Smooth muscle cell (in vitro differentiated cells): Measurements from ENCODE around the gene RFC3. TPM values are rescaled to one million over a fixed set of nuclear protein-coding genes. Genes with fewer than 3 reads are reported as not detected.
A peak's percentile ranks its signal among the peaks of the same experiment; 100 is the strongest.

Source experiments
- DNase-seq: peaks from one replicate; lab custom pipeline; 2025; ENCODE audit not compliant: unreplicated experiment; lab: John Stamatoyannopoulos, UW
- H2AFZ ChIP-seq: fragments of 200-600 bp; sonication (generic); 2 replicates; pipeline ENCODE4 v1.6.0; 2016; ENCODE audit warnings: antibody characterized with exemption, low read depth, mild to moderate bottlenecking
- H3F3A ChIP-seq: fragments of 200-600 bp; sonication (generic); 2 replicates; pipeline ENCODE4 v1.6.0; 2017; ENCODE audit warnings: antibody characterized with exemption, low read depth
- H3K27ac ChIP-seq: fragments of 200-600 bp; sonication (generic); 2 replicates; pipeline ENCODE4 v1.5.1; 2016; ENCODE audit warnings: low read depth, mild to moderate bottlenecking
- H3K27me3 ChIP-seq: fragments of 200-600 bp; sonication (generic); 2 replicates; pipeline ENCODE4 v1.6.1; 2016; ENCODE audit warnings: low read depth, mild to moderate bottlenecking
- H3K36me3 ChIP-seq: fragments of 200-600 bp; sonication (generic); 2 replicates; pipeline ENCODE4 v1.5.1; 2016; ENCODE audit warnings: low read depth
- H3K4me1 ChIP-seq: fragments of 200-600 bp; sonication (generic); 2 replicates; pipeline ENCODE4 v1.5.1; 2016; ENCODE audit warnings: low read depth
- H3K4me2 ChIP-seq: fragments of 200-600 bp; sonication (generic); 2 replicates; pipeline ENCODE4 v1.6.0; 2016; ENCODE audit warnings: mild to moderate bottlenecking
- H3K4me3 ChIP-seq: fragments of 200-600 bp; sonication (generic); 2 replicates; pipeline ENCODE4 v1.5.1; 2016; ENCODE audit warnings: mild to moderate bottlenecking
- H3K79me2 ChIP-seq: fragments of 200-600 bp; sonication (generic); 2 replicates; pipeline ENCODE4 v1.6.0; 2016; ENCODE audit warnings: low read depth, mild to moderate bottlenecking
- H3K9ac ChIP-seq: fragments of 200-600 bp; sonication (generic); 2 replicates; pipeline ENCODE4 v1.6.0; 2016; ENCODE audit warnings: low read depth
- H3K9me3 ChIP-seq: fragments of 200-600 bp; sonication (generic); replicated peaks from 2 replicates; pipeline ENCODE4 v1.5.1; 2016; ENCODE audit warnings: low read depth
- H4K20me1 ChIP-seq: fragments of 200-600 bp; sonication (generic); 2 replicates; pipeline ENCODE4 v1.6.0; 2016; ENCODE audit warnings: low read depth
- WGBS: methylation state at CpG from one replicate; pipeline ENCODE4 v1.1.7; 2016; ENCODE audit warnings: low lambda C conversion rate; 5-methylcytosine and 5-hydroxymethylcytosine counted together
- polyA plus RNA-seq: library from polyadenylated mRNA; unstranded; fragments of >200 nt; fragmentation: Nextera tagmentation; extraction: Ambion mirVana; gene quantifications from 2 replicates; pipeline ENCODE4 v1.2.1, GENCODE V29; 2016
- total RNA-seq: library from RNA; depleted of rRNA; stranded (reverse); fragments of >200 nt; gene quantifications from 2 replicates; pipeline ENCODE4 v1.2.3, GENCODE V29; 2014
- TF ChIP-seq, protein P1 (sequence below): fragments of 200-600 bp; sonication (generic); IDR thresholded peaks from 2 replicates; pipeline ENCODE4 v1.5.1; 2017; ENCODE audit warnings: borderline replicate concordance, mild to moderate bottlenecking, antibody characterized with exemption; ENCODE audit not compliant: insufficient read depth, poor library complexity, severe bottlenecking

The RFC3 gene
- total and polyA plus RNA-seq, 2 experiments from 2014 or later: 7.3 to 11.6 TPM

DNA sequence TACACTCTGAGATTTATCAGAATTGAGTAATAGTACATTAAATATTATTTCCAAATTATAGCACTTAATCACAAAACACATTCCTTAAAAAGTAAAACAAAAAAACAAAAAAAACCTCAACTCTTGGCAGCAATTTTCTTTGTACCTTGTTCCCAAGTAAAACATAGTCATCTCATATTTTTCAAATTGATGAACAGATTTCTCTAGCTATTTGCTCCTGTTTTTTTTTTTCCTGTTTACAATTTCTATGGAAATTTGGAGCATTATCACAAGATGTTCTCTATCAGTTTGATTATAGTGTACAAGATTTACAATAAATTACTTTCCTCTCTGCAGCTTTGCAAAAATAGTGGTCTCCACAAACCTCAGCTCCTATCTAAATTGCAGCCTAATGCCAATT lies 25.0 kb downstream of the RFC3 start:
- TF ChIP-seq, protein P1, sequence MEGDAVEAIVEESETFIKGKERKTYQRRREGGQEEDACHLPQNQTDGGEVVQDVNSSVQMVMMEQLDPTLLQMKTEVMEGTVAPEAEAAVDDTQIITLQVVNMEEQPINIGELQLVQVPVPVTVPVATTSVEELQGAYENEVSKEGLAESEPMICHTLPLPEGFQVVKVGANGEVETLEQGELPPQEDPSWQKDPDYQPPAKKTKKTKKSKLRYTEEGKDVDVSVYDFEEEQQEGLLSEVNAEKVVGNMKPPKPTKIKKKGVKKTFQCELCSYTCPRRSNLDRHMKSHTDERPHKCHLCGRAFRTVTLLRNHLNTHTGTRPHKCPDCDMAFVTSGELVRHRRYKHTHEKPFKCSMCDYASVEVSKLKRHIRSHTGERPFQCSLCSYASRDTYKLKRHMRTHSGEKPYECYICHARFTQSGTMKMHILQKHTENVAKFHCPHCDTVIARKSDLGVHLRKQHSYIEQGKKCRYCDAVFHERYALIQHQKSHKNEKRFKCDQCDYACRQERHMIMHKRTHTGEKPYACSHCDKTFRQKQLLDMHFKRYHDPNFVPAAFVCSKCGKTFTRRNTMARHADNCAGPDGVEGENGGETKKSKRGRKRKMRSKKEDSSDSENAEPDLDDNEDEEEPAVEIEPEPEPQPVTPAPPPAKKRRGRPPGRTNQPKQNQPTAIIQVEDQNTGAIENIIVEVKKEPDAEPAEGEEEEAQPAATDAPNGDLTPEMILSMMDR: no peak
- Histone ChIP-seq H3K9me3 (no peaks in the 10 kb centered on the region), H2AFZ (no peak overlapping the region), H3K79me2 (no peaks in the 10 kb centered on the region), H3K4me3 (no peak overlapping the region), H3K27me3 (no peaks in the 10 kb centered on the region), H4K20me1 (no peaks in the 10 kb centered on the region), H3K36me3 (no peaks in the 10 kb centered on the region), H3K9ac (no peak overlapping the region), H3F3A (no peaks in the 10 kb centered on the region), H3K27ac (no peak overlapping the region), H3K4me2 (no peak overlapping the region), H3K4me1 (no peaks in the 10 kb centered on the region)
- no peak for DNase-seq

DNA sequence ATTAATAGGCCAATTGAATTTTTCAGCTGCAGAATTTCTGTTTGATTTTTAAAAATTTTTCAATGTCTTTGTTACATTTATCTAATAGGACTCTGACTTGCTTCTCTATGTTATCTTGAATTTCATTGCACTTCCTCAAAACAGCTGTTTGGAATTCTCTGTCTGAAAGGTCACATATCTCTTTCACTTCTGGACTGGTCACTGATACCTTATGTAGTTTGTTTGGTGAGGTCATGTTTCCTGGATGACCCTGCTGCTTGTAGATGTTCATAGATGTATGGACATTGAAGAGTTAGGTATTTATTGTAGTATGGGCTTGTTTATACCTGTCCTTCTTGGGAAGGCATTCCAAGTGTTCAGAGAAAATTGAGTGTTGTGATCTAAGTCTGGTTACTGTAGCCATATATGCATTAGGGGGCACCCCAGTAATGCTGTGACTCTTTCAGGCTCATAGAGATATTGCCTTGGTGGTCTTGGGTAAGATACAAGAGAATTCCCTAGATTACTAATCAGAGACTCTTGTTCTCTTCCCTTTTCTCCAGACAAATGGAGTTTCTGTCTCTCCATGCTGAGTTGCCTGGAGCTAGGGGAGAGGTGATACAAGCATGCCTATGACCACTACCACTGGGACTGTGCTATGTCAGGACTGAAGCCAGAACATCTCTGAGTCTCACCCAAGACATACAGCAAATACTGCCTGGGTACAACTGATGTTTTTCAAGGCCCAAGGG lies 27.8 kb downstream of the RFC3 start:
- Histone ChIP-seq H3K4me2 (no peak overlapping the region), H2AFZ (no peak overlapping the region), H3K4me3 (no peak overlapping the region), H3K27ac (peak overlapping the region; percentile 11), H3K4me1 (no peaks in the 10 kb centered on the region), H3K79me2 (no peaks in the 10 kb centered on the region), H4K20me1 (no peaks in the 10 kb centered on the region), H3K27me3 (no peaks in the 10 kb centered on the region), H3K36me3 (no peaks in the 10 kb centered on the region), H3F3A (no peaks in the 10 kb centered on the region), H3K9me3 (no peaks in the 10 kb centered on the region), H3K9ac (no peak overlapping the region)
- TF ChIP-seq, protein P1: no peak
- no peak for DNase-seq

DNA sequence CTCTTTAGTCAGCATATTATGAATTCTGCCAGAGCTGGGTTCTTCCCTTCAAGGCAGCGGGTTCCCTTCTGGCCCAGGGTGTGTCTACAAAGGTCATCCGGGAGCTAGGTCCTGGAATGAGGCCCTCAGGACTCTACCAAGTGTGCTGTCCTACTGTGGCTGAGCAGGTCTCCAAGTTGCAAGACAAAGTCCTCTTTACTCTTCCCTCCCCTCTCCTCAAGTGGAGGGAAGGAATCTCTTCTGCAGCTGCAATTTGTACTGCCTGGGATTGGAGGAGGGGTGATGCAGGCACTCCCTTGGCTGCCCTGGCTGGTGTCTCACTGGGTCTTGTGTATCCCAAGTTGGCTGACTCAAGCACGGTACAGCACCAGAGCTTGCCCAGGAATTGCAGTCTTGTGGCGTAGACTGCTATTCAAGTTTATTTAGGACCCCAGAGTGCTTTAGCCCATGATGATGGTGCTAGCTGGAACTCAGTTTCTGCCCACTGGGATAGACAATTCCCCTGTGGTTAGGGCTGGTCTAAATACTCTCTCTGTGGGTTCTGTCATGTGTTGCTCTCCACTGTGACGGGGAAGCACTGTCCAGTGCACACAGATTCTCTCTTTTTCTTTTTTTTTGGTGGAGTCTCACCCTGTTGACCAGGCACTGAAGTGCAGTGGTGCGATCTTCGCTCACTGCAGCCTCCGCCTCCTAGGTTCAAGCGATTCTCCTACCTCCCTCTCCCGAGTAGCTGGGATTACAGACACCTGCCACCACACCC lies 28.5 kb downstream of the RFC3 start:
- peak overlapping the region; percentile 11 for H3K27ac ChIP-seq
- H4K20me1 ChIP-seq: no peaks in the 10 kb centered on the region
- H2AFZ ChIP-seq: no peak overlapping the region
- H3K79me2 ChIP-seq: no peaks in the 10 kb centered on the region
- no peak overlapping the region for H3K4me3 ChIP-seq
- H3K9ac ChIP-seq: no peak overlapping the region
- H3K27me3 ChIP-seq: no peaks in the 10 kb centered on the region
- DNase-seq: no peak
- H3F3A ChIP-seq: no peaks in the 10 kb centered on the region
- no peaks in the 10 kb centered on the region for H3K36me3 ChIP-seq
- no peaks in the 10 kb centered on the region for H3K9me3 ChIP-seq
- H3K4me2 ChIP-seq: no peak overlapping the region
- TF ChIP-seq, protein P1: no peak
- no peaks in the 10 kb centered on the region for H3K4me1 ChIP-seq
- WGBS: 98% methylated on average over 10 of the region's 10 CpGs
